IPS-NIHi7 (cell line): ENCODE results near the gene STK26.
"Not testable (repeated sequence)": the region's sequence is repeated elsewhere in the genome, so short reads cannot be mapped to it uniquely, and the experiment has no call there.

Source experiments
- DNase-seq: peaks from one replicate; pipeline ENCODE4 v3.0.0; 2012; ENCODE audit warnings: mixed read lengths; ENCODE audit errors: extremely low spot score

Gene STK26

DNA sequence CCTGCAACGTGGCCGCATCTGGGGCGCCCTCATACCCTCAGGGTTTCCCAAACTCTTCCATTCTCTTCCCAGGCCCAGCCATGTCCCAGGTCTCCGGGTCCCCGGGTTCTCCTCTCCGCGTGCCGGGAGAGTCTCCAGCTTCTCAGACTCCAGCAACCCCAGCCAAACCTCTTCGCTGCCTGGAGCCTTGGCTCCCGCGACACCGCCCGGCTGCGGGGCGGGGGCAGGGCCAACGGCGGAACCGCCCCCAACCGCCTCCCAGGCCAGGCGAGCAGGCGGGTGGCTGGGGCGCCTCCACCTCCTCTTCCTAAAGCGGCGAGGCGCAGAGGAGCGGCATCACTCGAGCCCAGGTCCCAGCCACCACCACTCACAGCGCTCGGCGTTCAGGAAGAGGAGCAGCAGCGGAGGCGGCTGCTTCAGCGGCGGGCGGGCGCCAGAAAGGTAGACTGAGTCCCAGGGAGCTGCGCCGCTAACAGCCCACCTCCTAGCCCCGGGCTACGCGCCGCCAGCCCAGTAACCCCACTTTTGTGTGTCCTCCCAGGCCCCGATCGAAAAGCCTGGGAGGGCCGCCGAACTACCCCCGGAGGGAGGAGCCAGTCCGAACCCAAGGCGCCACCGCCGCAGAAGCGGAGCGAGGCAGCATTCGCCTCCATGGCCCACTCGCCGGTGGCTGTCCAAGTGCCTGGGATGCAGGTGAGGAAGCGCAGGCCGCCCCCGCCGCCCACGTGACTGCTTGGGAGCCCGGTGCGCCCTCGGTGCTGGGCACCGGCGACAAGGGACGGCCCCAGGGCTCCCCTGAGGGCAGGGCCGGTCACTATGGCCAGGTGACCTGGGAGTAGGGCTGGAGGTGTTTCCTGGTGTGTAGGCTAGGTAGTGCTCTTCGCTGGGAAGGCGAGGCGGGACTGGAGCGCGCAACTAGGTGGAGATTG is at the start of gene STK26:
TSS of gene STK26 (plus strand) at position 336 of the 929 bp plus-strand sequence. CDS start at position 652, 316 bp downstream.
- peak; percentile 90 for DNase-seq

DNA sequence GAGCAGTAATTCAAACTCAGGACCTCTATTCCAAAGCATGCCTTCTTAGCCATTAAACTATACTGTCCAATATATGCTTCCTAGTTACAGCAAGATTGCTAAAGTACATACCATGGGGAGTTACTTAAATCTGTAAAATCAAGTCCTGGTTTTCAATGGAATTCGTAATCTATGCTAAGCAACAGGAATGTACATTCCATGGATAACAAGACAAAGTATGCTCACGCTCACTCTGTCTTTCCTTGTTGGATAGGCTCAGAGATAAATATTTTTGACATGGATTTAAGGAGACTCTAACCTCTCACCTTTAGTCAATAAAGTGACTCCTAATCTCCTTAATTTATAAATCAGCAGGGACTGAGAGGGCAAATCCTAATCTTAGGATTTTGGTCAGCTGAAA is 47.3 kb upstream of the STK26 start:
- DNase-seq, result no peak

DNA sequence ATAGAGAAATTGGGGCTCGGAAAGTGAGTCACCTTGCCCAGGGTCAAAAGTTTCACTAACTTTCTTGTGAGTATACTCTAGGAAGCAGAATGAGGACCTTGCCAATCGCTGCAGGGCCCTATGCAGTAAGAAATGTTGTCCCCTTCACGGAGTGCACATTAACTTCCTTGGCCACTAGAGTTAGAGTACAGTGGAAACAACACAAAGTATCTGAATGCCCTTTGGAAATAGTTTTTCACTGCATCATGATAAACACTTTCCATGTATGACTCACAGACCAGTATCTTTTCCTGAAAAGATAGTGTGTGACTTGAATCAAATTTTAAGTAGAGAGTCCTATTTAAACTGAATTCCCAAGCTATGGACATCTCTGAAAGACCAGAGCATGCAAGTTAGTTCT is 45.5 kb upstream of the STK26 start:
- DNase-seq, result no peak

DNA sequence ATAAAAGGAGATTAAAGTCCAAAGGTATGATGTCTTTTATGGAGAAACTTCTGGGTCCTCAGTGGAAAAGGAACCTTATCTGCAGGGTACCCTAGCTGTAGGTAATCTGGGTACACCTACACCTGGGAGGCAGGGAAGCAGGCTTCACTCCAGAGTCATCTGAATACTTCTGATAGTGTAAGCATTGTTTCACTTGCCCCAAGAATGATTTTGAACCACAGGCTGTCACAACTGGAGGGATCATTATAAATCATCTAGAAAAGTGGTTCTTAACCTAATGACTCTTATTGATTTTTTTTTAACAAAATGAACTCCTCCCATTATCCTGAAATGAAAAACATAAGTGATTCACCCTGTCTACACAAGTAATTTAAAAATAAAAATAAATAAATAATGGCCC is 44.0 kb upstream of the STK26 start:
- no peak for DNase-seq

DNA sequence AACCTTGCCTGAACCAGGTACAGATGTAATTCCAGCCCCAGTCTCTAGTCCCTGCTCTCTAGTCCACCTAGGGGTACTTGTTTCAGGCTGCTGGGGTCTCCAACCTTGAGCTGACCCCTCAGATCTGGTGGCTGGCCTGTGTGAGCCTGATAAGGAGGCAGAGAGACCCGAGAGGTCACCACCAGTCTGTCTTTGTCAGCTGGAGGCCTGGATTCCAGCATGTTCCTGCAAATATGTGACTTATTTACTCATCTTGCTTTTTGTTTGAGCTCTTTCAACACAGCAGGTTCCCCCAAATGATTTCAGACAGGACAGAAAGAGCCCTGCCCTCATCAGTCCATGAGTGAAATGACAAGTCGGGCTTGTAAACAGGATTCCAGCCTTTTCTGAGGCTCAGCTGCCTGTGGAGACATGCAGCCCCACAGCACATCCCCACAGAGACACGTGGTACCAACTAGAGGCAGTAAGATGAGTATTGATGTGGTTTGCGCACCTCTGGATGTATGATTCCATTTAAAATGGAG is 37.5 kb upstream of the STK26 start:
- peak; percentile 55 for DNase-seq

DNA sequence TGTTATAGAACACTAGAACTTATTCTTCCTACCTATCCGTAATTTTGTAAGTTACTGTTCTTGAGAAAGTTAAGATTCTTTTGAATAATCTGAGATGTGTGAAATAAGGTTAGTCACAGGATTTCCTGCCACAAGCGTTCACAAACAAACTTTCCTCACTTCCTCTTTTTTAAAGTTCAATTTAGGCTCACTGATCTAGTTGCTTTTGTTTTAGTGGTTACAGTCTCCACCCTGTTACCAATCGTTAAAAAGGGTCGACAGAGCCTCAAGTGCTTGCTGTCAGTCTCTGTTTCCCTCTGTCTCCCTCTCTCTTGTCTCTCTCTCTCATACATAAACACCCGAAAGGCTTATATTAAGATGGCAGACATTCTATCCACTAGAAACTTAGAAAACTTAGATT is 35.9 kb upstream of the STK26 start:
- DNase-seq, result no peak

DNA sequence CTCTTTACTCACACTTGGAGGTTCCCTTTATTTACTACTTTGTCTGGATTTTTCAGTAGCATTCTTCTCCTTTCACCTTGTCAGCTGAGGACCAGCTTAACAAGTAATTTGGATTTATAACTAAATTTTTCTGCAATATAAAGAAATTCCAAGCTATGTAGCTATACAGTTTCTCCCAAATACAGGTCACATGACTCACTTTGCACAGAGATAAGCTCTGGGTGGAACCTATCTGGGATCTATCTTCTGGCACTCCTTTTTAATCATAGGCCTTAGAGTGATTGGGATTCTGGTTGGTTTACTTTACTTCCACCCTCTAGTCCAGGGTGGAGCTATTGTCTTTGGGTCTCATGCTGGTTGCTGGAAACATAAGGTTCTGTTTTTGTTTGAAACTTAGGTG is 34.9 kb upstream of the STK26 start:
- DNase-seq, result no peak

DNA sequence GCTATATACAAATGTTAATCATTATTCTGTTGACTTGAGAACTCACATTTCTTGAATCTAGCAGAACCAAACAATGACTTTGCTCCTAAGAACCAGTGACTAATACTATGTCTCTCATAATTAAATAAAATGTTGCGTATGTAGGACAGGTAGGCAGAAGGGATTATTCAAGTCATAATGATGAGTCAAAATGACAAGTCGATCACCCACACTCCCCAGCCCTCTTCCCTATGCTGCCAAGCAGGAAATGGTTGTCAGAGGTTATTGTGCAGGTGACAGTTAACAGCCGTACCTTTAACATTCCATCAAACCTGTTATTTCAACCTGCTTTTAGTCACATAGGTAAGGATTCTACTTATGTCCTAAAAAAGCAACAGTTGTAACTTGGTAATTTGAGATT is 22.0 kb upstream of the STK26 start:
- no peak for DNase-seq

DNA sequence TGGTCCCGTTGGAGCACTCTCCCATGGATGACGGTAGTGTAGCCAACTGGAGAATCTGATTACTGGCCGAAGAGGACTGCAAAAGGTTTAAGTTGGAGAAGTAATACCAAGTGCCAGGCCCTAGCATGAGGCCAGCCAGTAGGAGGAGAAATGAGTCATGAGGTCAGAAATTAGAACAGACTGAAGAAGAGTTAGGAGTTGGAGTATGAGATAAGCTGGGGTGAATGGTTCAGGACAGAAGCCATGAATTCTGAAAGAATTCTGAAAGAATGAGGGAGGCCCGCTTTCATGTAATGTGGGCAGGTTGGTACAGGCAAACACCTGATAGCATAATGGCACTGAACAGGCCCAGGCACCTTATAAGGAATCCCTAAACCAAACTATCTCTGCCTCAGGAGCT is 18.4 kb upstream of the STK26 start:
- DNase-seq, result peak; percentile 22

DNA sequence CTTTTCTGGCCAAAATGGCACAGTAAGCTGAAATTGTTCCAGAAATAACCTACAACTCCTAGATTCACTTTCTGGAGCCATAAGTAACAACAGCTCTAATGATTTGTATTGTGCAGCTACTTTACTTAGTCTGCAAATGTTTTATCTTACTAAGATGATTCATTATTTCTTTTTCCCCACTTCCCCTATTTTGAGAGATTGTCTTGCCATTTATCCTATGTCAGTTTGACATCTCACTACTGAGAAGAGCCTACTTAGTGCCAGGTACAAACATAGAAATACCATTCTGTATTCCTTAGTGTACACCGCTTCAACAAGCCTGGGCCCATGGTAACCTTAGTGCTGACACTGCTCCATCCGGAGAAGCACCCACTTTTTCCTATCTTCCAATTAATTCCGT is 13.8 kb upstream of the STK26 start:
- DNase-seq, result no peak

DNA sequence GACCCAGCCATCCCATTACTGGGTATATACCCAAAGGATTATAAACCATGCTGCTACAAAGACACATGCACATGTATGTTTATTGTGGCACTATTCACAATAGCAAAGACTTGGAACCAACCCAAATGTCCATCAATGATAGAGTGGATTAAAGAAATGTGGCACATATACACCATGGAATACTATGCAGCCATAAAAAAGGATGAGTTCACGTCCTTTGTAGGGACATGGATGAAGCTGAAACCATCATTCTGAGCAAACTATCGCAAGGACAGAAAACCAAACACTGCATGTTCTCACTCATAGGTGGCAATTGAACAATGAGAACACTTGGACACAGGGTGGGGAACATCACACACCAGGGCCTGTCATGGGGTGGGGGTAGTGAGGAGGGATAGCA is 12.9 kb upstream of the STK26 start:
- not testable (repeated sequence) for DNase-seq

DNA sequence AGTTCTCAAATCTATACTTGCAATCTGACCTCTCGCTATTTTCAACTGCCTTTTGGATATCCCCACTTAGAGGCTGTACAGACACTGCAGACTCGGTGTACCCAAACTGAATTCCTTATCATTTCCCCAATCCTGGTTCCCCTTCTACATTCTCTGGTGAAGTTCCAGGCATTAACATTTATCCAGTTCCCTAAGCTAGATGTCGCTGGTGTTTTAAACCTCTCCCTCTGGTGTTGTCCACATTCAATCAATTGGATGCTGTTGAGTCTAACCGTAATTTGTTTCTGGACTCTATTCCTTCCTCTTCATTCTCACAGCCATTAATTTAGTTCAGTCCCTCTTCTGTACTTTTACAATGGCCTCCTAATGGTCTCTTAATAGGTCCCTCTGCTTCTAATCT is 7.2 kb upstream of the STK26 start:
- no peak for DNase-seq

DNA sequence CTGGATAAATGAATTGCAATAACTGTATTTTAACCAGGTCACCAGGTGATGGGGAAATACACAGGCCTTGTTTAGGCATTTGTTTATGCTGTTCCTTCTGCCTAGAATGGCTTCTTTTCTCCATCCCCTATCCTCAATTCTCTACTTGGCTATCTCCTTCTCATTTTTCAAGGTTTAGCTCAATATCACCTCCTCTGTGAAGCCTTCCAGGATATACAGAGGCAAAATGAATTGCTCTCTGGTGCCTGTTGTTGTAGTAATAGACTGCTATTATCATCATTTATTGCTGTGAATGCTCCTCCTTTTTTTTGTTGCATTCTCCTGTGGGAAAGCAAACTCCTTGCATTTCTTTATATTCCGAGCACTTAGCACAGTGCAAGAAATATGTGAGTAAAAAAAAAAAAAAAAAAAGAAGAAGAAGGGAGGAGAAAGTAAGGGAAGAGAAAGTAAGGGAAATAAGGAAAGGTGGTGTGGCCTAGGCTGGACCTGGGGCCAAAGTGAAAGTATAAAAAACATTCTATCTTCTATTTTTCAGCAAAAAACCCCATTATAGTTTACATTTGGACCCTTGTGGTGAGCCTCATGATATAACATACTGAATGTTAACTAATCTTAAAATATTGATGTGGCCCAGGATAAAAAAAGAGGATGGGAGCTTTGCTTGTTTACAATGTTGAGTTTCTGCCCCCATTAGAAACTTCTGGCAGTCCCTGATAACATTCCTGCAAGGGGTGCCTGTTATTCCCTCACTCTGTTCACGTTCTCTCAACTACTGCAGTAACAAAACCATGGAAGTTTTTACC is 6.3 kb upstream of the STK26 start:
- DNase-seq, result no peak

DNA sequence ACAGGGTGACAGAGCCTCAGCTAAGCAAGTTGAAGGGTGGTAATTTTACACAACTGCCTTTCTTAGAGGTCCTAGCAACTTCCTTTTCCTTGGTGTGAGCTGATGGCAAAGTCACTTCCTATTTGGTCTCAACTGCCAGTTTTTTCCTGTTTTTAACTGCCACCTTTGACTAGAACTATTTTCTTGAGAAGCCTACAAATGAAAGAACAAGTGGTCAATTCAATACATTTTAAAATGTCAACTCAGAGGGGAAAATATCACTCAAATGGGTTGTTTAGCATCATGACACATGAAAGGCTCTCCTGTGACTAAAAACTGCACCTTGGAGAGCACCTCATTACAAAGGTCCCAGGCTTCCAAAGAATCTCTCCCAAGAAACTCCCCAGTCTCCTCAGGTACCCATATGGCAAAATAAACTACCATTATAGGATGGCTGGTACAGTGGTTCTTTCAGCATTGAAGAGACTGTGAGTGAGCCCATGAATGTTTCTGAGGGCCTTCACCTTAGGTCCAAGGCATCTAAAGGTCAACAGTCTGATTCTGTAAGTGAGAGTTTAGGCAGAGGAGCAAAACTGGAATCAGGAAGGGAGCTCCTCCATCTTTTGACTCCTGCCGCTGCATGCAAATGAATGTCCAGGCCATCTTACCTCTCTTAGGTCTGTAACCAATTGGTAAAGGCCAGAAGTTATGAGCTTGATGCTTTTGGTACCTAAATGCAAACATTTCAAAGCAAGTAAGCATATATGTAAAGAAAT is 5.5 kb upstream of the STK26 start:
- no peak for DNase-seq

DNA sequence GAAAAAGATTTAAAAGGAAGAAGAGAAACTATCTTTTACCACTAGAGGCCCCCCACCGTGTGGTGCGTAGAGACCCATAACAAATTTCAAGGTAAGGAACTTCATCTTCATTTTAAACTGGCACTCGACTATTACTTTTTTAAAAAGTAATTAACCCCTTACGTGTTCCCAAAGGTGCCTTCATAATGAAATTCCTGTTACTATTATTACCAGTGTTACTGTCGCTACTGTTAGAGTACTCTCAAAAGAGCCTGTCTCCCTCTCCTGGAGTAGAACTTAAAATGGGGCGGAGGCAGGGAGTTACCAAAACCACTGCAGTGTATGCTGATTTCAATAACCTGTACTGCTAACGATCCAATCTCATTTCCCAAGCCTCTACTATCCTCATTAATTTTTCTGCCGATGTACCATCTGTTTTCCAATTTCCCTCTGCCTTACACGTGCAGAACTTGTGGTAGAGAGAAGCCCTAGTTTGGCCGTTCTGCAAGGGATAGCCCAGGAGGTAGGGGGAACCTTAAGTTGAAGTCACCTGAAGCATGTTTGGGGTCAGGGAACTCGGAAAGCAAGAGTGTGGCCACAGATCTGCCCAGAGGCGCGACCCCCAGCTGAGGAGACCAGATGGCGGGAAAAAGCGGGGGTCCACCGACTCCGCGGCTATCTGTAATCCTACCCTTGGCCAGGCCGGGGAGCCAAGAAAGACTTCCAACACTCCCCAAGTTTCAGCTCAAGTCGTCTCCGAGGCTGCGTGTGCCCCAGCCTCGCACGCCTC is 720 bp upstream of the STK26 start:
- DNase-seq, result peak; percentile 18

DNA sequence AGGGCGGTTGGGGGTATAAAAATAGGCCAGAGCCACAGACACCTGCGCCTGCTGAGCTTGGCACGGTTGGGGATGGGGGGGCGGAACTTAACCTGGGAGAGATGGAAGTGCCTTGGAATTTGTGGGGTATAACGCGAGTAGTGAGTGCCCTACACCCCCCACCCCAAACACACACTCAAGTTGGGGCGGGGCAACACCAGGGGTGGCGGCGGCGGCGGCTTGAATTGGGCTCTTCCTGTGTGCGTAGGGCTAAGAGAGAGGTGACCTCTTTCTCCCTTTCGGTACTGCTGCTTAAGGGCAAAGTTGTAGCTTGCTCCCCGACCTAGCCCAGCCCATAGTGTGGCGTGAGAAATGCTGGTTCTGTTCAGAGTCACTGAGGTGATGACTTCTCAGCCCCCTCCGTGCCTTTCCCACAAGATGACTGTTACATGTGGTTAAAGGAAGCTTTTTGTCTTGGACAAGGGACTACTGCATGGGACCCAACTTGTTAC is 839 bp downstream of the STK26 start:
- peak; percentile 25 for DNase-seq

DNA sequence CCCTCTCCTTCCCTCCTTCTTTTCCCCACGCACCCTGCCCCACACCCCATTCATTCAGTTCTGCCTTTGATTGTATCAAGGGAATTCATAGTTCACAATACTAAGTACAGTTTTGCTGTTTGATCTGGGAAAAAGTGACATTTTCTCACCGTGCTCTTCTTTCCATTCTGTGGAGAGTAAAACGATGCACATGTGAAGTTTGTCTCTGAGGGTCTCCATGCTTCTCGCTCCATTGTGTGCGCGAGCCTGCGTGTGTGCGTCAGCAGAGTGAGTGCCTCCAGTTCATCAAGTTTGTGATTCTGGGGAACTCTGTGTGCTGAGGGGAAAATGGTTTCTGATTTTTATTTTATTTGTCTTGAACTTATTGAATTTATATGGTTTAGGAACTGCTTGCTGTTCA is 1.9 kb downstream of the STK26 start:
- no peak for DNase-seq

DNA sequence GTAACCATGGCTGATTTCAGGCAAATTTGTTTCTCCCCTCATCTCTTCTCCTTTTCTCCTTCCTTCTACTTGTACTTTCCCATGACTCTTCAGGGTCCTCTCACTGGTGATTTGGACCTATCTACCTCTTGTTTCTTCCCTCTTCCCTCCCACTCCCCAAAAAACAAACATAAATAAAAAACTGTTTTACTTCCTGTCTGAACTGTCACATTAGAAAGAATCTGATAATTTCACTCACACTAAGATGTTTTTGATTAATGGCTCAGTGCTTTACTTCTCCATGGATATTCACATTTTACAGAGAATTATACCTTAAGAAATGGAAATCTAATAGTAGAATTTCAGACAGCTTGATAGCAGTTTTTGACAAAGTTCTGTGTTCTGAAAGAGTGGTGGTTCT is 7.2 kb downstream of the STK26 start:
- no peak for DNase-seq

DNA sequence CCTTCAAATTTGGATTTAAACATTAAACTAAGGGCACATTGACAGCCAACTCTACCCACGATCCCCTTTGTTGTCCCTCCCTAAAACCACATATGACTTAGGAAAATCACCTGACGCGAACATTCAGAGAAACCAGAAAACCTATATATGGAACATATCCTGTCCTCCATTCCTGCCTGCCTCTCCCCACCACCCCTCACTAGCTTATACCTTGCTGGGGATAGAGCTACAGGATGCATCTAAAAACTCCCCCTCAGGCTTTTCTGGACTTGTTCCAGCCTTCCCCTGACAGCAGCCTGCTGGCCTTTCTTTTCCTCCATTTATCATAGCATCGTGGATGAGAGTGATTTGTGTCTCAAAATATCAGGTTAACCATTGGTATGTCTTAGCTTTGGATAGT is 8.8 kb downstream of the STK26 start:
- no peak for DNase-seq

DNA sequence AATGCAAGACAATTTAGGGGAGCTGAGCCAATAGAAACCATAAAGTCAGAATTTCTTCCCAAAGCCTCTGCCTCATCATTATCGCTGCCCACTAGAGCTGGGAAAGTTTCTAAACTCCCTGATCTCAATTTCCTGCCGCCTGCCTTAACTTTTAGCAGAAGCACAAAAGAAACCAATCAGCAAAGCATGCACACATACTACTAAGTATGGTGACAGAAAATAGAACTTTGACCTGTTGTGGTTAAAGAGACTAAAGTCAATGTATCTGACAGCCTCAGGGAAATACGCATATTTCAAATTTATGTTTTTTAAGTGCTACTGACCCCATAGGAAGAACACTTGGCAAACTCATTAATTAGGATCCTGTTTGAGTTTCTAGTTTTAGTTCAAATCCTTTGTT is 10.1 kb downstream of the STK26 start:
- DNase-seq, result no peak

DNA sequence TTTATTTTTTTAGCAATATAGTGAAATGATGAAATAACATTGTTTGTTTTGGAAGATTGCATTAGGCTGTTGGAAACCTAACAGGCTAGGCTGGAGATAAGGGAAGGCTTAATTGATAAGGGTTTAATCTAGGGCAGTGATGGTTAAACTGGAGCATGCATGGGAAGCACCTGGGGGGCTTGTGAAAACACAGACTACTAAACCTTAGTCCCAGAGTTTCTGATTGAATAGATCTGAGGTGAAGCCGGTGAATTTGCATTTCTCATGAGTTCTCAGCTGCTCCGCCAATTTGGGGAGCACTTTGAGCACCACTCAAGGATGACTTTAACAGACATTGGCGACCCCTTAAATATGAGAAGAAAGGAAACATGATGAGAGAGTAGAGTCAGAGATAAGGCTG is 11.5 kb downstream of the STK26 start:
- no peak for DNase-seq
